ENCODE data around the gene P2RX1. TPM values are rescaled to one million over a fixed set of nuclear protein-coding genes. Genes with fewer than 3 reads are reported as not detected.

The P2RX1 gene
- total RNA-seq, result 0.16 TPM
- long read RNA-seq, result 0 reads

DNA sequence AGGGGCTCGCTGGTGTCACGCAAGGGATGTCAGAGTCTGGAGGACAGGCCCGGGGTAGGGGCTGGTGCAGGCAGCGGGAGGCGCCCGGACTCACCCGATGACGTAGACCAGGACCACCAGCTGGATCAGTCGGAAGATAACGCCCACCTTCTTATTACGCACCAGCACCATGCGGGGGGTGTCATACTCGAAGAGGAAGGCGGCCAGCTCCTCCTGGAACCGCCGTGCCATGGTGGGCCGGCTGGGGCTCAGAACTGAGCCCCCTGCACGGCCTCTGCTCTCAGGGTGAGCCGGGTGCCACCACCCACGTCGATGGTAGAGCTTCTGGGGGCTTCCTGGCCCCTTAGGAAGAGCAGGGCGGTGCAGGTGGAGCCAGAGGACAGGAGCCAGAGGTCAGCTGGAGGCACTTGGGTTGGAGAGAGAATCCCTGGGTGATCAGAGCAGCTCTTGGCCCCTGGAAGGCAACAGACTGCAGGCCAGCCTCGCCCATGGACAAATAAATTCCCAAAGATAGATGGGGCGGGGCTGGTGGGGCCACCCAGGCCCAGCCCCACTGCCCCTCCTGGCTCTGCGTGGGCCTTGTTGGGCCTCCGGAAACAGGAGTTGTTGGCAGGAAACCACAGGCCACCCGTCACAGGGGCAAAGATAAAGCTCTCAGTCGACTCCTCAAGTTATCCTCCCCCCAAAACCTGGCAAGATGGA lies at the start of gene P2RX1:
TSS of gene P2RX1 (minus strand) at position 471 of the 702 bp plus-strand sequence. CDS start at position 231, 240 bp downstream.
- ATAC-seq (no peak), DNase-seq (ENCODE audit: missing footprints) (no peak)
- intact Hi-C loops (cut with DNase I), result loop anchor here (5.0 kb wide), 1 partner anchor 86 kb away; no protein-coding TSS in a partner anchor

DNA sequence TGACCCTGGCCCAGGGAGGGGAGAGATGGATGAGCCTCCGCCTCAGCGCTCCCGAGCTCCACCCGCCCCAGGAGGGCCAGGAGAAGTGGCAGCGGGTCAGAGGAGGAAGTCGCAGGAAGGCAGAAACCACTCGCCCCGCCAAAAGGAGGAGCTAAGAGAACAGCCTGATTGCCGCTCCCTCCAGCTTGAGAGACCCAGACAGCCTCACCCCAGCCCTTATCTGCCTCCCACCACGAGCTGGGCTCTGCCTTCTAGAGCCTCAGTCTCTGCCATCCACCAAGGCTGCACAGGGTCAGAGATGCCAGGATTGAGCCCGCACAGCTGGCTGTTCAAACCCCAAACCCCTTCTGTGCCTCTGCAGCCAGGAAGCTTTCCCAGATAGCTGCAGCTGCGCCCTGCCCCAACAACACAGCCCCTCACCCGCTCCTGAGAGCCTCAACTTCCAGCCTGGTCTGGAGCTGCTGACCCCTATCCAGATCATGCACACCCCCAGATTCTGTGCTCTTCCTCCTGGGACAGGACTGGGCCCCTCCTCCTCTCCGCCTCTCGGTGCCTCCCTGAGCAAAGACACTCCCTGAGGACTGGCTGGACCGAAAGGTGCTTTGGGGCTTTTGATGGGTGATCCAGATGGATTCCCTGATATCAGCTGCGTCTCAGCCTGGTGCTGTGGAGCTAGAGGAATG lies 49.0 kb upstream of the P2RX1 start:
- ATAC-seq (peak; percentile 68), DNase-seq (ENCODE audit: missing footprints) (peak; percentile 85)
- intact Hi-C loops (cut with DNase I), result no loop called here

- DNase-seq (ENCODE audit: missing footprints) (peak; percentile 78), ATAC-seq (peak; percentile 33)
- intact Hi-C loops (cut with DNase I), result no loop called here
These were observed 48.2 kb upstream of the P2RX1 start, which contains the start of gene ATP2A3 for GRCh38 chr17:3964203-3965117. Gene ATP2A3 (minus strand): TSS chr17:3964437. CDS start chr17:3964291, 146 bp downstream.

- intact Hi-C loops (cut with DNase I), result no loop called here
- ATAC-seq, result no peak
- peak; percentile 73 for DNase-seq (ENCODE audit: missing footprints)
These were observed 47.3 kb upstream of the P2RX1 start for GRCh38 chr17:3963237-3964201.

- no peak for DNase-seq (ENCODE audit: missing footprints)
- intact Hi-C loops (cut with DNase I), result no loop called here
- ATAC-seq, result no peak
These were observed 46.6 kb upstream of the P2RX1 start for GRCh38 chr17:3962965-3963236.

GRCh38 chr17:3962217-3962964 lies 46.1 kb upstream of the P2RX1 start:
- ATAC-seq (no peak), DNase-seq (ENCODE audit: missing footprints) (peak; percentile 37)
- intact Hi-C loops (cut with DNase I), result no loop called here

GRCh38 chr17:3961564-3962047 lies 45.3 kb upstream of the P2RX1 start:
- ATAC-seq, result no peak
- intact Hi-C loops (cut with DNase I), result no loop called here
- peak; percentile 42 for DNase-seq (ENCODE audit: missing footprints)

DNA sequence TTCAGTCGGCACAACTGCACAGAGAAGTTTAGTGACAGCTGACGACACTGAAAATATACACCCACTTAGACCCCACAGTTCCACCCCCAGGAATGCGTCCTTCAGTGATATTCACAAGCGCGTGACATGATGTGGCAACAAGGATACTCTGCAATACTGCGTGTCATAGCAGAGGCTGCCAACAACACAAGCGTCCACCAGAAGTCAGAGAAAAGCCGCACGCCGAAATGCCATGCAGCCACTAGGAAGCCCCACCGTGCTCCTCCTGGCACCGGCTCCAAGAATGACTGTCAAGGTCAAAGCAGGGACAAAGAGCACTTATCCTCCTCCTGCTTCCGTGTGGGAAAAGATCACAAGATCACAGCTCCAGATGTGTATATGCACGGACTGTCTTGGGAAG lies 44.5 kb upstream of the P2RX1 start:
- intact Hi-C loops (cut with DNase I), result no loop called here
- DNase-seq (ENCODE audit: missing footprints), result peak; percentile 50
- ATAC-seq, result peak; percentile 48

DNA sequence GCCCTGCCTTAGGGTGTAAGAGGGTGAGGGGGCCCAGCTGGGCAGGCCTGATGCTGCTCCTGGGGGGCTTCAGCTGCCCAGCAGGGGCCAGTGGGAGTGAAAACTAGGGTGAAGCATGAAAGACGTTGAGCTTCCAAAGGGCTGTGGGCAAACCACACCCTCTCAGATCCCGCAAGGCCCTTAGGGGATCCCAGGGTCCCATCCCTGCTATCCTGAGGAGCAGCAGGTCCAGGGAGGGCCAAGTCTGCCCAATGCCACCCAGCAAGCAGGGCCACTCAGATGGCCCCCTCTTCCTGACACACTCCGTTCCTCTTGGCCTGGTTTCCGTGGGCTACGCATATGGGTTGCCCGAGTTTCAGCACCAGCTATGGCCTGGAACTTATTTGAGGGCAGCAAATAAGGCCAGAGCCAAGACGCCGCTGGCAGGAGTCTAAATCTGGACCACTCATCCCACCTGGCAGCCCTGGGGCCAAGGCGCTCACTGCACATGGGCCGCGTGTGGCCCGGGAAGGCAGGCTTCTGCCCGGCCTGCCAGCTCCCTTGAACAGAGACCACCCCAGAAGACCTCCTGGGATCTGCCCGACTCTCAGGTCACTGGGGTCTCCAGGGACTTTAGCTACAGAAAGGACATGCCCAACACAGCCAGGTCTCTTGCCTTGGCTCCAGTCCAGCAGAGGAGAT lies 43.8 kb upstream of the P2RX1 start:
- DNase-seq (ENCODE audit: missing footprints) (peak; percentile 37), ATAC-seq (no peak)
- intact Hi-C loops (cut with DNase I), result no loop called here

- ATAC-seq, result no peak
- intact Hi-C loops (cut with DNase I), result no loop called here
- peak; percentile 44 for DNase-seq (ENCODE audit: missing footprints)
These were observed 43.1 kb upstream of the P2RX1 start for GRCh38 chr17:3959295-3959899.

- DNase-seq (ENCODE audit: missing footprints), result peak; percentile 18
- ATAC-seq, result no peak
- intact Hi-C loops (cut with DNase I), result no loop called here
These were observed 41.7 kb upstream of the P2RX1 start for GRCh38 chr17:3957735-3958599.

DNA sequence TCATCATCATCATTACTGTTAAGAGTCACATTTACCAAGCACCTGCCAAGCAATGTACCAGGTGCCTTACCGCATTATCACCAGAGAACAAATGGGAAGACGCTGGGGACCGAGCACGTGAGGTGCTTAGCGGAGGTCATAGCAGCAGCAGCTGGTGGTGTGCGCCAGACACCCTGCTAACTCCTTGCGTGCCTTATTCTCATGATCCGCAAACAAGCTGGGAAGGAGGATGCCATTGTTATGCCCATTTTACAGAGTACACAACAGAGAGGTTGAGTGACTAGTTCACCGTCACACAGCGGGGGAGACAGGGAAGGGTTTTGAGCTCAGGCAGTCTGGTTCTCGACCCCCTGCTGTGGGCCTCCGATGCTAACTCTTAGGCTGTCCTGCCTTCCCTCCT lies 40.7 kb upstream of the P2RX1 start:
- DNase-seq (ENCODE audit: missing footprints), result peak; percentile 49
- intact Hi-C loops (cut with DNase I), result no loop called here
- ATAC-seq, result no peak

DNA sequence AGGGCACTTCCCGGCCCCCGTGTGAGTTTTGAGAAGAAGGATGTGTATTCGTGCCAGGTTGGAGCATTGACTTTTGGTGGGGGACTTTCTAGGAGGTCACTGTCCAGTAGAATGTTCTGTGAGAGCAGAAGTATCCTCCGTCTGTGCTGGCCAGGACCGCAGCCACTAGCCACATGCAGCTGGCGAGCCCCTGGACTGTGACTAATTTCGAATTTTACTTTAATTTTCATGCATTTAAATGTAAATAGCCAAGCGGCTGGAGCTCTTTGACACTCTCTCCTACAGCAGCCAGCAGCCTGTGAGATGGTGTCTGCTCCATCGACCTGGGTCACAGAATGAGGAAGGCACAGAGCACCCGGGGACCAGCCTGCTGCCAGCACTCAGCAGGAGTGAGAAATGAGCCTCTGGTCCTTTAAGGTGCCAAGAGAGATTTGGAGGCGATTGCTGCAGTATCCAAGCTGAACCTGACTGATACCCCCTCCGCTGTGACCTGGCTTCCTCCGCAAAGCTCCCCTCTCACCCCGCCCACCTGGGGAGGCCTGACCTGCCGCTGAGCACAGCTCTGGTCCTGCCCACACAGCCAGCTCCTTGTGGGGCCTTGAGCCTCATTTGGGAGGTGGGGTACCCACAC lies 40.2 kb upstream of the P2RX1 start:
- peak; percentile 32 for DNase-seq (ENCODE audit: missing footprints)
- ATAC-seq, result no peak
- intact Hi-C loops (cut with DNase I), result no loop called here

- no peak for ATAC-seq
- peak; percentile 57 for DNase-seq (ENCODE audit: missing footprints)
- intact Hi-C loops (cut with DNase I), result no loop called here
These were observed 39.4 kb upstream of the P2RX1 start for GRCh38 chr17:3955673-3955988.

DNA sequence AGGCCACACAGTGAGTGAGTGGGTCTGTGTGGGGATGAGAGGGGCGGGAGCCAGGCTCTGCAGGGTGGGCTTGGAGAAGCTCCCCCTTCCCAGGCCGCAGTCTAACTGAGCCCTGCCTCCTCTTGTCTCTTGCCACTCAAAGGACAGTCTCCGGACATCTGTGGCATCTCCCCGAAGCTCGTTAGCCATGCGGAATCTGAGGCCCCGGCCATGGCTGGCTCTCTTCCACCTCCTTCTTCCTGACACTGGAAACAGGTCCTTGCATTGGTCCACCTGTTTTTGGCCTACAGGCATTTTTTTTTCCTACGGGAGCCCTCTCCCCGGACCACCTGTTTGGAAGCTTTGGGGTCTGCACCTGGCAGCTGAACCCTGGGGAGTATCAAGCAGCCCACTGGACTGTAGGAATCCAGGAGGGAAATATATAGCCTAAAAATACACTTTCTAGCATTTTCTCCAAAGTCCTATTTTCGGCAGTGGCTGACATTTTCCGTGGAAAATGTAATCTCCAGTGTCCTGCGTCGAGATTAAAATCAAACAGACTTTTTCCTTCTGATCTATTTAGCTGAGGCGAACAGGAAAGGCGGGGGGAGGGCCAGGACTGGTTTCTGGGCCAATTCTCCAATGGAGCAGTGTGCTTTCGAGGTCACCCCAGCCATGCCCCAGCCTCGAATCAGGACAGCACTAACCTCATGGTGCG lies 38.9 kb upstream of the P2RX1 start:
- DNase-seq (ENCODE audit: missing footprints) (peak; percentile 56), ATAC-seq (no peak)
- intact Hi-C loops (cut with DNase I), result no loop called here
